Duodenal mucosa (tissue), 2 donors: Measurements from ENCODE around the gene SPATS2L.

Experiments used
- H3K27ac ChIP-seq: one replicate; pipeline ENCODE4 v1.7.0; 2013; ENCODE audit warnings: low read depth, low read length
- H3K27me3 ChIP-seq, 2 donors: one replicate each; pipeline ENCODE4 v1.7.0; 2013; ENCODE audit warnings: low read length in 2 of 2, control low read depth in 1 of 2; ENCODE audit not compliant: insufficient read depth in 2 of 2, control insufficient read depth in 1 of 2
- H3K36me3 ChIP-seq, 2 donors: one replicate each; pipeline ENCODE4 v1.7.0; 2013; ENCODE audit warnings: low read length in 2 of 2, control low read depth in 1 of 2; ENCODE audit not compliant: insufficient read depth in 2 of 2, control insufficient read depth in 1 of 2
- H3K4me1 ChIP-seq, 2 donors: one replicate each; pipeline ENCODE4 v1.7.0; 2013; ENCODE audit warnings: low read length in 2 of 2, control low read depth in 1 of 2; ENCODE audit not compliant: insufficient read depth in 2 of 2, control insufficient read depth in 1 of 2
- H3K4me3 ChIP-seq, 2 donors: one replicate each; pipeline ENCODE4 v1.7.0; 2013; ENCODE audit warnings: low read length in 2 of 2, low read depth in 1 of 2
- H3K9ac ChIP-seq, 2 donors: one replicate each; pipeline ENCODE4 v1.7.0; 2013; ENCODE audit warnings: low read length in 2 of 2, low read depth in 1 of 2
- H3K9me3 ChIP-seq, 2 donors: one replicate each; pipeline ENCODE4 v1.7.0; 2013; ENCODE audit warnings: low read length in 2 of 2, control low read depth in 1 of 2; ENCODE audit not compliant: control insufficient read depth in 1 of 2

Gene SPATS2L

DNA sequence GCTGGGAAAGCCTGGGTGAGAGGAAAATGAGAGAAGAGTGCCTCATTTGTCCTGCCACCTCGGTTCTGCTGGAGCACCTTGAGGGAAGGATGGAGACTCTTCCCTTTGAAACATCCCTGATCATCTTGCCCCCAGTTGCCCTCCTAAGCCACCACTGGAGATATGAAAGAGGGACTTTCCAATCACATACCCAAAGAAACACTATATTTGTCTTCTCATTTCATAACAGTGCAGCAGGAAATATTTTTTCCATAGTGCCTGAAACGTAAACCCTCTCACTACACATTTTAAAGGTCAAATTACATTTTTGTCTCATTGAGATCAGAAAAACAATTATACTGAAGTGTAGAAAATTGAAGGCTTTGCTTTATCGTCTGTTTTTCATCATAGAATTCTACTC, 140.1 kb downstream of the SPATS2L start:
- no peaks in the 10 kb centered on the region for H3K4me1 ChIP-seq
- no peak overlapping the region for H3K27ac ChIP-seq
- no peak overlapping the region for H3K9ac ChIP-seq
- H3K9me3 ChIP-seq = no peaks in the 10 kb centered on the region
- no peaks in the 10 kb centered on the region for H3K27me3 ChIP-seq
- peaks cover 10 to 33% of the 10 kb centered on the region in 2 donors for H3K36me3 ChIP-seq
- H3K4me3 ChIP-seq = no peak overlapping the region

DNA sequence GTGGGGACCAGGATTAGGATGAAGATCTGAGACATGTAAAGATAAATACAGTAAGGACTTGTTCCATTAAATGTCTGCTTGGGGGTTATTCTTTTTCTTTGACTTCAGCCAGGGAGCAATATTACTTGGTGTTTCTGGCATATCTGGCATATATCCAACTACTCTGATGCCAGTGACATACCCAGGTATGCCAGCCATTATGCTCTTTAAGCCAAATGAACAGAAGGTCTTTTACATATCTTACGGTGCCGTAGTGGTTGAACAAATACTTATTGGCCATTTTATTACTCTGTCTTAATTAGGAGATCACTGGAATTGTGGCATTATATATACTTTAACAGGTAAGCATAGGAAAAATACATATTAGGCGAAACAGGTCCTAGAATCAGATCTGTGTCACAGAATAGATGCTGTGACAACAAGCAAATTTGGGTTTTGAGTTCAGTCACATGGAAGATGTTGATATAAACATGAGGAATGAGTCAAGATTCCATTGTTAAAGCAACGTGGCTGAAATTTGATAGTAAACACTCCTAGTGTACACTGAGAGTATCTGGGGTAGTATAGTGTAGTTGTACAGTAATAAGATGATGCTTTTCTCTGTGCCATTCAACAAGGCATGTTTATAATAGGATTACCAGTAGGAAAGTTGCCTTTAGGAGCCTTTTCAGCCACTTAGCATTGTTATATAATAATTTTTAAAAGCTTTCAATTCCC, 140.8 kb downstream of the SPATS2L start:
- Histone ChIP-seq H3K27me3 (no peaks in the 10 kb centered on the region), H3K27ac (no peak overlapping the region), H3K4me1 (no peaks in the 10 kb centered on the region), H3K36me3 (peaks cover 10 to 30% of the 10 kb centered on the region in 2 donors), H3K9ac (no peak overlapping the region), H3K4me3 (no peak overlapping the region), H3K9me3 (no peaks in the 10 kb centered on the region)

DNA sequence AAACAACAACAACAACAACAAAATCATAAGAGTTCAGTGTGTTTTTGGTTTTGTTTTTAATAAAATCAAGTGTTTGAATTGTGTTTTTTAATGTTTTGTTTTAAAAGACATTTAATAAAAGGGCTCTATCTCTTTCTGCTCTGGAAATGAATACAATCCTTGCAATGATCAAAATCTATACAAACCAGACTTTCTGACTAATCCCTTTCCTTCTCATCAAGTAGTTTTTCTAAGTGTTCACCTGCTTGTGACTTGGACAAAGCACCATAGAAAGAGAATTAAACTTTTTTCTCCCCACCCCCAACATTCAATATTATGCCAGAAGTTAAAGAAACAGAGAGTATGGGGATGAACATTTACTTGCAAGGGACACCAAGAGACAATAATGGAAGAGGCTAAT, 142.0 kb downstream of the SPATS2L start:
- Histone ChIP-seq H3K4me1 (no peaks in the 10 kb centered on the region), H3K9me3 (no peaks in the 10 kb centered on the region), H3K27me3 (no peaks in the 10 kb centered on the region), H3K4me3 (no peak overlapping the region), H3K9ac (no peak overlapping the region), H3K36me3 (peaks cover 10 to 28% of the 10 kb centered on the region in 2 donors), H3K27ac (no peak overlapping the region)

DNA sequence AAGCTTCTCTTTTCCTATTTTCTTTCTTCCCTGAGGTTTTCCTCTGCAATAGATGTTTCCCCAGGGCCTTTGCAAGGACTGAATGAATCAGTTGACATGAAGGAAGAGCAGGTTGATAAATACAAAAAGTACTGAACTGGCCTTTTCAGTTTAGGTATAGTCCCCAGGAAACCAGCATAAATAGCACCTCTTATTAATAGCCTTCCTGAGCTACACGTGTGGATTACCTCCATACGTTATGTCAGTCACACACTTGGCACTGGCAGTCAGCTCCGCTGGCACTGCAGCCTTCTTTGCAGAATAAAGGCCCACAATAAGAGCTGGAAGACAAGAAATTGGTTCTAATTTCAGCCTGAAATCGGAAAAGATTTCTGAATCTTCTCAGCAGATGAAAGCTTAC, 142.7 kb downstream of the SPATS2L start:
- no peak overlapping the region for H3K9ac ChIP-seq
- H3K36me3 ChIP-seq = peaks cover 10 to 23% of the 10 kb centered on the region in 2 donors
- H3K27me3 ChIP-seq = no peaks in the 10 kb centered on the region
- H3K9me3 ChIP-seq = no peaks in the 10 kb centered on the region
- H3K27ac ChIP-seq = no peak overlapping the region
- H3K4me3 ChIP-seq = no peak overlapping the region
- H3K4me1 ChIP-seq = no peaks in the 10 kb centered on the region

DNA sequence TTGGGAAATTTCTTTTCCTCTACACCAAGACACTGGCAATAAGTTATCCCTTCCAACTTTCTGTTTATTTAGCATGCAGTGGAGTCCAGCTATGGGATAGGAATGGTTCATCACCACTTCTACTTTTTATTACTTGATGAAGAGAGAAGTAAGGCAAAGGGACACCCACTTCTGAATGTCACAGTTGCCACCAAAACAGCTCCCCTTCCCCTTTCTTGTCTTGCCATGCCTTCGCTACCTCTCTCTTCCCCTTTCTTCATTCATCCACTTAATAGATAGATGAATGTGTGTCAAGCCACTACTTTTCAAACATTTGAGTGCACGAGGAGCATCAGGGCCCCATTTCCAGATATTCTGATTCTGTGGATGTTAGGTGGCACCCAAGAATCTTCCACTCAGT, 143.8 kb downstream of the SPATS2L start:
- H3K27ac ChIP-seq = no peak overlapping the region
- no peak overlapping the region for H3K9ac ChIP-seq
- no peaks in the 10 kb centered on the region for H3K4me1 ChIP-seq
- H3K27me3 ChIP-seq = no peaks in the 10 kb centered on the region
- no peak overlapping the region for H3K4me3 ChIP-seq
- peaks cover 10 to 22% of the 10 kb centered on the region in 2 donors for H3K36me3 ChIP-seq
- no peaks in the 10 kb centered on the region for H3K9me3 ChIP-seq

DNA sequence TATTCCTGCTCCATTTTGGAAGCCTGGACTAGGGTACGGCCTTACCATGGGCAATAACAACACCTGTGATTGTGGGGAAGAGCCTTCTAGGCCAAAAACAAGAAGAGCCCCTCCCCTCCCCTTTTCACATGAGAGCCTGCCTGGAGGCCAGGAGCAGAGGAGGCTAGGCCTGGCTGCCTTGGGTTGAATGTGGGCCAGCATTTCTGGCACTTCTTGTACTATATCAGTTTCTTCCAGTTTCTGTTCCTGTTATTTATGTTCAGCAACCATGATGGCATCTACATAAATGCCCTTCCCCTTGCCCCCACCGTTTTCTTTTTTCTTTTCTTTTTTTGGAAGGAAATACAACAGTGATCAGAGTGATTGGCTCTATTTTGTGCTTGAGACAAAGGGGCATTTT, 145.0 kb downstream of the SPATS2L start:
- H3K9me3 ChIP-seq = no peaks in the 10 kb centered on the region
- H3K9ac ChIP-seq = no peak overlapping the region
- no peaks in the 10 kb centered on the region for H3K27me3 ChIP-seq
- no peak overlapping the region for H3K27ac ChIP-seq
- no peaks in the 10 kb centered on the region for H3K4me1 ChIP-seq
- H3K4me3 ChIP-seq = no peak overlapping the region
- H3K36me3 ChIP-seq = peaks cover 7 to 21% of the 10 kb centered on the region in 2 donors

DNA sequence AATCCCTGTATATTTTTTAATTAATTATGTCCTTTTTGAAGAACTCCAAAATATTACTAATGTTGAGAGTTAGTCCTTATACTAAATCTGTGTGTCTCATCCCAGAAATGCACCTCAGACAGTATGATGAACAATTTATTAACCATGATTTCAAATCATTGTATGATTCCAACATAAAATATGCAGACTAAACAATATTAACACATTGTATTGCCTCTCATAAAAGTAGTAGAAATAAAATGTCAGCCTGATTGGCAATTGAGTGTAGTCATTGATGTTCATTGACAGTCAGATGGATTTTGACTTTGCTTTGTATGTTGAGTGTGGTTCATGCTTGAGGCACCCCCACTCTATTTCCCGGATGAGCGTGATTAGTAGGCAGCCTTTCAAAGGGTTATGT, 145.9 kb downstream of the SPATS2L start:
- H3K27me3 ChIP-seq = no peaks in the 10 kb centered on the region
- H3K4me3 ChIP-seq = no peak overlapping the region
- H3K4me1 ChIP-seq = no peaks in the 10 kb centered on the region
- no peak overlapping the region for H3K27ac ChIP-seq
- no peaks in the 10 kb centered on the region for H3K9me3 ChIP-seq
- H3K36me3 ChIP-seq = peaks cover 5 to 13% of the 10 kb centered on the region in 2 donors
- no peak overlapping the region for H3K9ac ChIP-seq

DNA sequence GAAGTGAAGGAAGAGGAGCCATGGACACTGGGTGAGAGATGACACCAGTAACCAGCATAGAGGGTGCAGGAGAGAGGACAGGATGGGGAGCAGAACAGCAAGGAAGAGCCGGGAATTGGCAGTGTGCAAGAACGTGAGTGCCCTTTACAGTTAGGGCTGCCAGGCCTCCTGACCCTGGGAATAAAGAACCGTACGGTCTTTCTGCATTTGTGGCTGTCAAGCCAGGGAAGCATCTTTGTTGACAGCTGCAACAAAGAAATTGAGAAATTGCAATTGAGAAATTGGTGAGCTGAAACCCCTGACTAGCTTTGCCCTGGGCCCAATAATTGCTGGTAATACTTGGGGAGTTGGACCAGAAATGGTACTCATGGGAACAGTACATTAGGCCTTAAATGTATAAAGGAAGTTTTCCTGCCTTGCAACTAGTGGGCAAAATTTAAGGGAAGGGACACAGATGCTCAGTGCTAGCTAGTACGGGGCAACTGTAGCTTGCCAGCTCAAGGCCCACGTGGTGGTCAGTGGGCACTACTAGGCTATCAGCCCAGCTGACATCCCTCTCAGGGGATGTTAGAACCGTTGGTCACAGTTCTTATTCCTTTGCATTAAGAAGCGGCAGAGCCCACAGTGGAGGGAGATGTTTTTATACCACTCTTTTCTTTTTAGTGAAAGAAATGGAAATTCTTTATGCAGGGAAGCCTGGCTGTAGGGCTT, 146.8 kb downstream of the SPATS2L start:
- Histone ChIP-seq H3K4me1 (no peaks in the 10 kb centered on the region), H3K36me3 (peaks cover 6 to 11% of the 10 kb centered on the region in 2 donors), H3K27ac (no peak overlapping the region), H3K9me3 (no peaks in the 10 kb centered on the region), H3K27me3 (no peaks in the 10 kb centered on the region), H3K9ac (no peak overlapping the region), H3K4me3 (no peak overlapping the region)

DNA sequence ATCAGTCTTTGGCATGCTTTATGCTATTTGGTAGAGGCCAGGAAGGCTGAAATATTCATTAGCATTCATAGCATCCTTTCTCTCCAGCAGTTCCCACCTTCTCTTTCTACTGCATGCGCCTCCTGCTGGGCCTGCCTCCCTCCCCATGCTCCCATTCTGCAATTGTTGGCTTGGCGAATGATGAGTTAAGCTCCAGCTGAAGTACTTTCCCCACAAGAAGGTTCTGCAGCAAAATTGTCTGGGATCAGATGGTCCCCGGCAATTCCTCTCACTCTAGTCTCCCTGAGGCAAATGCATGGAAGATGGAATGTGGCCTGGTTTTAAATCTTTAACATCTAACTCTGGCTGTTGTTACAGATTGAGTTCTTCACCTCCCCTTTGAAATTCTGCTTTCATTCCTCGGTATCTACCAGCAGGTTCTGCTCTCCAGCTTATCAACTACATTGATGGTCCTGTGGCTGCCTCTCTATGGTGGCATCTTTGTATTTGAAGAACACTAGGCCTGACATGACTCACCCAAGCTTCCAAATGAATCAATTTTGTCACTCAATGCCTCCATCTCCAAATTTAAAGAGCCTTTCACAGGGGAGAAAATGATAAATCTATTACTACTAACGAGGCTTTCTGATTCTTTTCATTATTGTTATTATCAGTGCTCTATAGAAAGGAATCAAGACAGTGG, 147.5 kb downstream of the SPATS2L start:
- peaks cover 6 to 11% of the 10 kb centered on the region in 2 donors for H3K36me3 ChIP-seq
- no peak overlapping the region for H3K27ac ChIP-seq
- no peaks in the 10 kb centered on the region for H3K27me3 ChIP-seq
- H3K4me1 ChIP-seq = no peaks in the 10 kb centered on the region
- no peak overlapping the region for H3K9ac ChIP-seq
- no peaks in the 10 kb centered on the region for H3K9me3 ChIP-seq
- H3K4me3 ChIP-seq = no peak overlapping the region
